H9 (cell line): Measurements from ENCODE around the gene SERPINH1. TPM values are rescaled to one million over a fixed set of nuclear protein-coding genes. Genes with fewer than 3 reads are reported as not detected.

ENCODE experiments used
- DNase-seq: peaks from one replicate; pipeline ENCODE4 v3.0.0-alpha.2; 2017
- H2AFZ ChIP-seq: one replicate; pipeline ENCODE4 v1.6.1; 2013; ENCODE audit warnings: mild to moderate bottlenecking, low read length, control low read depth, moderate library complexity
- H2AK5ac ChIP-seq: 2 replicates; pipeline ENCODE4 v1.6.1; 2013; ENCODE audit warnings: low read length, control low read depth, mixed read lengths; ENCODE audit not compliant: insufficient read length
- H2BK120ac ChIP-seq: one replicate; pipeline ENCODE4 v1.6.1; 2013; ENCODE audit warnings: low read depth, mild to moderate bottlenecking, low read length, control low read depth, inconsistent platforms; ENCODE audit not compliant: poor library complexity, severe bottlenecking
- H2BK12ac ChIP-seq: 2 replicates; pipeline ENCODE4 v1.6.1; 2013; ENCODE audit warnings: low read length, control low read depth, mixed read lengths, low read depth; ENCODE audit not compliant: insufficient read length
- H2BK15ac ChIP-seq: 2 replicates; pipeline ENCODE4 v1.6.1; 2013; ENCODE audit warnings: low read depth, low read length, control low read depth
- H2BK20ac ChIP-seq: one replicate; pipeline ENCODE4 v1.6.1; 2013; ENCODE audit warnings: low read depth, mild to moderate bottlenecking, low read length, control low read depth, inconsistent platforms; ENCODE audit not compliant: poor library complexity, severe bottlenecking
- H2BK5ac ChIP-seq: 2 replicates; pipeline ENCODE4 v1.6.1; 2013; ENCODE audit warnings: low read length, control low read depth, mixed read lengths; ENCODE audit not compliant: insufficient read length
- H3K14ac ChIP-seq: 2 replicates; pipeline ENCODE4 v1.6.1; 2013; ENCODE audit warnings: low read length, control low read depth; ENCODE audit not compliant: insufficient read depth
- H3K18ac ChIP-seq: 2 replicates; pipeline ENCODE4 v1.6.1; 2013; ENCODE audit warnings: low read depth, mild to moderate bottlenecking, mixed read lengths, low read length, control low read depth; ENCODE audit not compliant: insufficient read length
- H3K23ac ChIP-seq: 2 replicates; pipeline ENCODE4 v1.6.1; 2013; ENCODE audit warnings: low read length, control low read depth, mixed read lengths, low read depth; ENCODE audit not compliant: insufficient read length
- H3K23me2 ChIP-seq: 2 replicates; pipeline ENCODE4 v1.6.1; 2013; ENCODE audit warnings: low read depth, mild to moderate bottlenecking, mixed read lengths, low read length, control low read depth; ENCODE audit not compliant: insufficient read length, poor library complexity, severe bottlenecking
- H3K27ac ChIP-seq: 2 replicates; pipeline ENCODE4 v1.5.1; 2013; ENCODE audit warnings: low read length, control low read depth, mixed read lengths, low read depth; ENCODE audit not compliant: insufficient read length
- H3K27me3 ChIP-seq: 2 replicates; pipeline ENCODE4 v1.6.1; 2013; ENCODE audit warnings: low read length, control low read depth, inconsistent platforms; ENCODE audit not compliant: insufficient read depth
- H3K4ac ChIP-seq: 2 replicates; pipeline ENCODE4 v1.6.1; 2013; ENCODE audit warnings: low read depth, mild to moderate bottlenecking, control low read depth, inconsistent platforms, low read length, moderate library complexity
- H3K4me1 ChIP-seq: 2 replicates; pipeline ENCODE4 v1.6.1; 2013; ENCODE audit warnings: low read length, control low read depth, inconsistent platforms; ENCODE audit not compliant: insufficient read depth
- H3K4me2 ChIP-seq: 2 replicates; pipeline ENCODE4 v1.6.1; 2013; ENCODE audit warnings: low read length, control low read depth, mixed read lengths; ENCODE audit not compliant: insufficient read length, insufficient read depth
- H3K56ac ChIP-seq: 2 replicates; pipeline ENCODE4 v1.6.1; 2013; ENCODE audit warnings: low read depth, mild to moderate bottlenecking, mixed read lengths, low read length, control low read depth; ENCODE audit not compliant: insufficient read length
- H3K79me1 ChIP-seq: 2 replicates; pipeline ENCODE4 v1.6.1; 2013; ENCODE audit warnings: low read depth, mild to moderate bottlenecking, moderate library complexity, low read length, control low read depth, inconsistent platforms; ENCODE audit not compliant: insufficient read depth, poor library complexity, severe bottlenecking
- H3K79me2 ChIP-seq: 2 replicates; pipeline ENCODE4 v1.6.1; 2013; ENCODE audit warnings: low read length, control low read depth, inconsistent platforms; ENCODE audit not compliant: insufficient read depth
- H3K9ac ChIP-seq: 2 replicates; pipeline ENCODE4 v1.6.1; 2013; ENCODE audit warnings: low read length, control low read depth, mixed read lengths; ENCODE audit not compliant: insufficient read length; ENCODE audit errors: extremely low read depth
- H3K9me3 ChIP-seq: one replicate; pipeline ENCODE4 v1.6.1; 2013; ENCODE audit warnings: low read depth, low read length, inconsistent platforms; ENCODE audit not compliant: control insufficient read depth
- H3T11ph ChIP-seq: one replicate; pipeline ENCODE4 v1.6.1; 2013; ENCODE audit warnings: mild to moderate bottlenecking, low read length, control low read depth, inconsistent platforms
- H4K20me1 ChIP-seq: one replicate; pipeline ENCODE4 v1.6.1; 2013; ENCODE audit not compliant: control insufficient read depth, insufficient read length, insufficient read depth
- H4K5ac ChIP-seq: 2 replicates; pipeline ENCODE4 v1.6.1; 2013; ENCODE audit warnings: low read depth, mild to moderate bottlenecking, mixed read lengths, low read length, control low read depth; ENCODE audit not compliant: insufficient read length
- H4K8ac ChIP-seq: replicated peaks from 2 replicates; pipeline ENCODE4 v1.6.1; 2013; ENCODE audit warnings: low read length, control low read depth, mixed read lengths, low read depth; ENCODE audit not compliant: insufficient read length
- H4K91ac ChIP-seq: 2 replicates; pipeline ENCODE4 v1.6.1; 2013; ENCODE audit warnings: low read depth, mild to moderate bottlenecking, moderate library complexity, mixed read lengths, low read length, control low read depth; ENCODE audit not compliant: insufficient read length
- H3K27ac Mint-ChIP-seq, 3 experiments: 2 replicates in 2 of 3; 3 replicates in 1 of 3; pipeline ENCODE4 v1.8.0; 2020 to 2021; ENCODE audit warnings: mixed read lengths in 3 of 3, mild to moderate bottlenecking in 1 of 3, moderate library complexity in 1 of 3
- H3K27me3 Mint-ChIP-seq: 2 replicates; pipeline ENCODE4 v1.8.0; 2021; ENCODE audit warnings: low read depth, mild to moderate bottlenecking, moderate library complexity, mixed read lengths
- H3K36me3 Mint-ChIP-seq, 3 experiments: 2 replicates in 2 of 3; 3 replicates in 1 of 3; pipeline ENCODE4 v1.8.0; 2020 to 2021; ENCODE audit warnings: low read depth in 3 of 3, mixed read lengths in 3 of 3; ENCODE audit not compliant: insufficient read depth in 1 of 3
- H3K4me1 Mint-ChIP-seq, 2 experiments: 2 replicates each; pipeline ENCODE4 v1.8.0; 2020; ENCODE audit warnings: mixed read lengths in 2 of 2
- H3K4me3 Mint-ChIP-seq, 2 experiments: 2 replicates in 1 of 2; 3 replicates in 1 of 2; pipeline ENCODE4 v1.8.0; 2020 to 2021; ENCODE audit warnings: mild to moderate bottlenecking in 2 of 2, mixed read lengths in 2 of 2, moderate library complexity in 1 of 2
- H3K9me3 Mint-ChIP-seq, 2 experiments: 2 replicates in 1 of 2; 3 replicates in 1 of 2; pipeline ENCODE4 v1.8.0; 2020; ENCODE audit warnings: mild to moderate bottlenecking in 2 of 2, mixed read lengths in 2 of 2, moderate library complexity in 1 of 2
- CTCF ChIP-seq: fragments of 200-600 bp; sonication (generic); conservative IDR thresholded peaks from 3 replicates; pipeline ENCODE4 v1.8.0; 2021; ENCODE audit warnings: antibody characterized with exemption, mild to moderate bottlenecking
- WGBS: extraction: QIAGEN DNeasy Blood & Tissue Kit; methylation state at CpG from one replicate; pipeline ENCODE4 v1.1.7; 2013; ENCODE audit warnings: missing lambda C conversion rate, low lambda C conversion rate, mixed read lengths; ENCODE audit not compliant: insufficient read length; ENCODE audit errors: extremely low coverage; 5-methylcytosine and 5-hydroxymethylcytosine counted together
- total RNA-seq: library from RNA; stranded (reverse); gene quantifications from 2 replicates; pipeline ENCODE4 v1.2.1, GENCODE V29; 2021

SERPINH1 gene
- total RNA-seq, 1 experiment from 2014 or later: 253 TPM

GRCh38 chr11:75600356-75600755 lies 38.3 kb downstream of the SERPINH1 start:
- H4K20me1 ChIP-seq: no peaks in the 10 kb centered on the region
- H3K18ac ChIP-seq: no peak overlapping the region
- no peaks in the 10 kb centered on the region; a peak in 1 of 7 replicates for H3K36me3 Mint-ChIP-seq
- no peak overlapping the region for H2BK15ac ChIP-seq
- H3K4ac ChIP-seq: no peak overlapping the region
- no peak overlapping the region for H2BK20ac ChIP-seq
- no peaks in the 10 kb centered on the region for H3K9me3 Mint-ChIP-seq
- H3K23me2 ChIP-seq: no peaks in the 10 kb centered on the region
- no peak overlapping the region for H3K9ac ChIP-seq
- peaks cover 29 to 34% of the 10 kb centered on the region in 2 experiments for H3K4me1 Mint-ChIP-seq
- no peak overlapping the region for H4K91ac ChIP-seq
- no peak for DNase-seq
- no peak overlapping the region for H3K14ac ChIP-seq
- H3K4me1 ChIP-seq: peaks cover 2% of the 10 kb centered on the region; the same call in 1 of the 2 replicates
- no peak for TF ChIP-seq CTCF
- H3K23ac ChIP-seq: no peak overlapping the region
- H3K56ac ChIP-seq: no peak overlapping the region
- H4K5ac ChIP-seq: no peak overlapping the region
- no peaks in the 10 kb centered on the region for H3K79me1 ChIP-seq
- H4K8ac ChIP-seq: no peak overlapping the region
- no peak overlapping the region for H3K27ac ChIP-seq
- no peak overlapping the region for H2BK5ac ChIP-seq
- H3K79me2 ChIP-seq: no peaks in the 10 kb centered on the region
- H3K9me3 ChIP-seq: no peaks in the 10 kb centered on the region
- H3K27ac Mint-ChIP-seq: peak overlapping the region in 1 of 3 experiments; percentile 68; a peak in 1 of 7 replicates
- WGBS: no CpG with 5 or more reads among the region's 3 CpGs
- no peak overlapping the region for H2AFZ ChIP-seq
- no peak overlapping the region for H2AK5ac ChIP-seq
- peaks cover 13% of the 10 kb centered on the region for H3K27me3 Mint-ChIP-seq
- H3T11ph ChIP-seq: no peak overlapping the region
- no peak overlapping the region for H3K4me2 ChIP-seq
- no peak overlapping the region for H2BK12ac ChIP-seq
- H3K4me3 Mint-ChIP-seq: no peak overlapping the region
- no peak overlapping the region for H2BK120ac ChIP-seq
- no peaks in the 10 kb centered on the region for H3K27me3 ChIP-seq
